Activated CD8-positive, alpha-beta memory T cell treated with anti-CD3 and anti-CD28 coated beads, Interleukin-2, amount 50 U/mL, for 4 hours (primary cell): Measurements from ENCODE around the gene ARHGEF12.
"Not testable (repeated sequence)": the region's sequence is repeated elsewhere in the genome, so short reads cannot be mapped to it uniquely, and the experiment has no call there.

ENCODE experiments used
- DNase-seq: peaks from one replicate; pipeline ENCODE4 v3.0.0-alpha.2; 2020

Gene ARHGEF12

GRCh38 chr11:120501976-120502755 lies 166.0 kb downstream of the ARHGEF12 start:
- DNase-seq = no peak

DNA sequence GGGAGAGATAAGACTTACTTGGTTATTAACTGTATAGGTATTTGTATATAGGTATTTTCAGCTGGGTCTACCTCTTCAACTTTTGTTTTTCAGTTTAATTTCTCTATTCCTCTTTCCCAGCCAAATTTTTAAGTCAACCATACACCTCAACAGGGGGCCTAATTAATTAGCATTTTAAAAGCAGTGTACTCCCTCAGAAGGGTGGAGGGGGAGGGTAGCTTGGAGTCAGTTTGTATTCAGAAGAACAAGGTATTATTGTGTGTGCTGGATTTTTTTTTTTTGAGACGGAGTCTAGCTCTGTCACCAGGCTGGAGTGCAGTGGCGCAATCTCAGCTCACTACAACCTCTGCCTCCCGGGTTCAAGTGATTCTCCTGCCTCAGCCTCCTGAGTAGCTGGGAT lies 167.3 kb downstream of the ARHGEF12 start:
- not testable (repeated sequence) for DNase-seq

GRCh38 chr11:120505801-120506425 lies 169.7 kb downstream of the ARHGEF12 start:
- DNase-seq = no peak

DNA sequence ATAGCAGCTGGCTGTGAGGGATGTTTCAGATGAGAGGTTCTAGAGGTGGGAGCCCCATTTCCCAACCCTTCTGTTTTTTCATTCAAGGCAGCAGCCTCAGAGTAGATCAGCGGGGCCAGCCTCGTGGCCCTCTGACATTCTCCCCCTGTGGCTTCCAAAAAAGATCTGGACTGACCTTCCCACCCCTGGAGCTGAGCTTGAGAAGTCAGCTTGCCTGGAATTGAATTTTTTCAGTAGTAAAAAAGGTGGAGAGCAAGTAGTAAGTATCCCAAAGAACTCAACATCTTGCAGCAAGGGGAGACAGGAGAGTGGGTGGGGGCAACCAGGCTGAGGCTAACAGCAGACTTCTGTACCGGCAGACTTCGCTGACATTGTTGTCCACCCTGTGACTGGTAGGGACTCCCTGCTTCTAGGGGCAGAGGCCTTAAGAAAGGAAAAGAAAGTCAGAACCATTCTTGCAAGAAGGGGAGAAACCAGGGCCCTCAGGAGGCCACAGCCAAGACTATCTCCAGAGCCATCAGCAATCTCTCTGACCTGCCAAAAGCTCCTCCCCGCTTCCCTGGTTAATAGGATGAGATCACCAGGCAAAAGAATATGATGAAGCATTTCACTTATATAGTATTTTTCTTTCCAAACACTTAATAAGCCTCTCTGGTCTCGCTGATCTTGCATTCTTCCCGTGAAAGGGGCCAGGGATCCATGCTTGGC lies 173.3 kb downstream of the ARHGEF12 start:
- no peak for DNase-seq

GRCh38 chr11:120510406-120511115 lies 174.3 kb downstream of the ARHGEF12 start:
- DNase-seq = no peak

- peak; percentile 74 for DNase-seq
Measured at GRCh38 chr11:120511116-120511819, 175.1 kb downstream of the ARHGEF12 start, which contains the start of gene GRIK4. GRIK4 (plus strand) TSS chr11:120511748; CDS start chr11:120660319, 148,571 bp downstream.

GRCh38 chr11:120511820-120512738 lies 175.9 kb downstream of the ARHGEF12 start:
- DNase-seq = no peak

GRCh38 chr11:120512739-120513435 lies 176.7 kb downstream of the ARHGEF12 start:
- DNase-seq = no peak

DNA sequence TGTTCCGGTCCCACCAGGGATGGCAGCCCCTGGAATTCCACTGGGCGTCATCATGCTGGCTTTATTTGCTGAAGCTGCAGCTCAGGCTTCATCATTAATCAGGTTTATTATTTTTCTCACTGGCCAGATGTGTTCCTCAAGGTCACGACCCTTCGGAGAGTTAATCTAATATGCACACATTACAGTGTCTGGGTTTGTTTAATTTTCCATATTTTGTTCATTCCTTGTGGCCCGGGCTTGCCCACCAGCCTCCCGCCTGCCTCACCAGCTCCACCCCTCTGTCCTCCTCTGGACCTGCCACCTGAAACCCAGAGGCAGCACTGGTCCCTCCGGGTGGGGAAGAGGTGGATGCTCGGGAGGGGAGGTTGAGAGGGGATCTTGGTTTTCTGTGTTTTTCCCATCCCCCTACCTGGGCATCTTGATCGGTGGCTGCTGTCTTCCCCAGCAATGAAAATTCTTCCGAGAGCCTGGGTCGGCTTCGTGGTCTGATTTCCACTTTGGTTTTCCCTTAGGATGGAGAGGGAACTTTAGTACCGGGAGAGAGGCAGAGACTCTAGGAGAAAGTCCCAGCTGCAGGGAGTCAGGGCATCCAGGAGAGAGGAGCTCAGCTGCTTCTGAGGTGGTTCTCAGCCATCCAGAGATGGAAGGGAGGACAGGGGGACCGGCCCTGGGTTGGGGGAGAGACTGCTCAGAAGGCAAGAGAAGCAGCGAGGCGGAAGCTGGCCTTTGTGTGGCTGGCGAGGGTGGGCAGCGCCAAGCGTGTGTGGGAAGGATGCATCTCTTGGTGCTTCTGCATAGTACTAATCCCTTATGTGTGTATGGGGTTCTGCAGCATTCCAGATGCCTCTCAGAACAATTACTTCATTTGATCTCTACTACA lies 177.5 kb downstream of the ARHGEF12 start:
- DNase-seq = no peak

DNA sequence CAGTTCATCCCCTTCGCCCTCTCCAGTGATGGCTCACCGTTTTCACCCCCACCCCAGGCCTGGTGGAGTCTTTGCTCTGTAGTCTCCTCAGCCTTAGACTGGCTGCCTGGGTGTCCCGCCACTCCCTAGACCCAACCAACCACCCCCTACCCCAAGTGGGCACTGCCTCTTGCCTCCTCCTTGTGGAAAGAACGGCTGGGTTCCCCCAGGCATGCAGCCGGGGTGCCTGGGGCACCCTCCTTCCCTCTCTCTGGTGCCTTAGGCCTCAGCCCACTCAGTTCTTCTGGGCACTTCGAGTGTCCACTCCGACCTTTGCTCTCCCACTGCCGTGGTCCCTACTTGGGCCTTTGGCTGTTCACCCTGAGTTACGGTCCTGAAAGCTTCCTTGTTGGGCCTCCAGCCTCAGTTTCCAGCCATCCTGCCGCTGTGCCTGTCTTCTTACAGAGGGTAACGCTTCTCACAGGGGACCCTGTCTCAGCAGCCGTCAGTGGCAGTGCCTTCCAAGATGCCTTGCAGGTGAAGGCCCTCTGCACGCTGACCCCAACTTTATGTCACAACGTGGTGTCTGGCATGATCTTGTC lies 178.4 kb downstream of the ARHGEF12 start:
- DNase-seq = no peak

DNA sequence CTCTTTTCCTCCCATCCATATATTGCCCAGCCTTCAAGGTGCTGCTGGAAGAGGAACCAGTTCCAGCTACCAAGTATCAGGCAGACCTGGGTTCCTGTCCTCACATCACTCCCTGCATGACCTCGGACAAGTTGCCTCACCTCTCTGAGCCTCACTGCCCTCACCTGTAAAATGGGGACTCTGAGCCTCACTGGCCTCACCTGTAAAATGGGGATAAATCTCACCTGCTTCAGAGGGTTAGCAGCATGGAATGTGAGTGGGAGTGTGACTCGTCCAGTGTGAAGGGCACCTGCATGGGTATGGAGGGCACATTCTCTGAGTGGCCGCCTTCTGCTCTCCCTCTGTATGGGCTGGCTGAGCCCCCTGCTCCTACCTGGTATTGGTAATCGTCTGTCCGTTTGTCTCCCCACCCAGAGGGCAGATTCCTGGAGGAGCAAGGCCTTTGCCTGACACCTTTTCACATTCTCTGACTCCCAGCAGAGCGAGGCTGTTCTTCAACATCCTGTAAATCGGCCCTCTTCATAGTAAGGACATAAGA lies 179.0 kb downstream of the ARHGEF12 start:
- no peak for DNase-seq

GRCh38 chr11:120516461-120517389 lies 180.5 kb downstream of the ARHGEF12 start:
- DNase-seq = no peak

GRCh38 chr11:120517390-120517761 lies 181.2 kb downstream of the ARHGEF12 start:
- no peak for DNase-seq

DNA sequence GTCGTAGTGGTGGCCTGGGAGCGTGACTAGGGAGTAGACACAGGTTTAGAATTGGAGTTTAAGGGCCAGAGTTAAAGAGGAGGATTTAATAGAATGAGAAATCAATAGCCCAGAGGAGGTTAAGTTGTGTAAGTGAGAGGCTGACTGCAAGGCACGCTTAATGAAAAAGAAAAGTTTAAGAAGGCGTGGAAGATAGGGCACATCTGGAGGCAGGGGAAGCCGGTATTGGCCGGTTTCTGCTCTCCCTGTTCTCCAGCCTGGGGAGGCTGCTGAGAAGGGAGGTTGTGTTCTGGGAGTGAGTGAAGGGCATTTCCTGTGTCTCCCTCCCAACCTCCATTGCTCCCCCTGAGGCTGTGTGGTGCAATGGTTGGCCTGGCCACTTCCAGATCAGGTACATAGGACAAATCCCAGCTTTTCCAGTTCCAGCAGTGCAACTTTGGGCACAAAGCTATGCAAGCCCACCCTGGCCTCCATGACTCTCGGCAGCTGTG lies 181.6 kb downstream of the ARHGEF12 start:
- DNase-seq = no peak

DNA sequence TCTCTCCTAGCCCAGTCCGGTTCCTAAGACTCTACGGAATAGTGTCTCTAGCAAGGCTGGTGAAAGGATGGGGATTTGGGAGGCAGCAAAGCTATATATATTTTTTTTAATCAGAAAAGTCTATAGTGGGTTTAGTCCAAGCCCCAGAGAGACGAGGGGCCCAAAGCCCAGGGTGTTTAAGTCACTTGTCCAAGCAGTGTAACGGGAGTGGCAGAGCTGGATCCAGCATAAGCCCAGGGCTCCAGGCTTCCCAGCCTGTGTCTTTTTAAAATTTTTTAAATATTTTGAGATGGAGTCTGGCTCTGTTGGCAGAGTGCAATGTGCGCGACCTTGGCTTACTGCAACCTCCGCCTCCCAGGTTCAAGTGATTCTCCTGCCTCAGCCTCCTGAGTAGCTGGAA lies 182.1 kb downstream of the ARHGEF12 start:
- DNase-seq = no peak

DNA sequence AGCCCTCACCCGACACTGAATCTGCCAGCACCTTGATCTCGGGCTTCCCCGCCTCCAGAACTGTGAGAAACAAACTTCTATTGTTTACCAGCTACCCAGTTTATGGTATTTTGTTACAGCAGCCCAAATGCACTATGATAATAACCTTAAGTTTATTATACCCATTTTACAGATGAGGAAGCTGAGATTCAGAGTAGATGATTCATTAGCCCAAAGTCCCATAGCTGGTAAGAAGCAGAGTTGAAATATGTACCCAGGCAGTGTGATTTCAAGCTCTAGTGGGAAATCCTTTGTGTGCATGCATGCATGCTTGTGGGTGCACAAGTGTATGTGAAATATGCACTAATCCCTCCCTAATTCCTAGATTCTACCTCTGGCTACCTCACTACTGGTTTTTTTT lies 183.3 kb downstream of the ARHGEF12 start:
- no peak for DNase-seq

DNA sequence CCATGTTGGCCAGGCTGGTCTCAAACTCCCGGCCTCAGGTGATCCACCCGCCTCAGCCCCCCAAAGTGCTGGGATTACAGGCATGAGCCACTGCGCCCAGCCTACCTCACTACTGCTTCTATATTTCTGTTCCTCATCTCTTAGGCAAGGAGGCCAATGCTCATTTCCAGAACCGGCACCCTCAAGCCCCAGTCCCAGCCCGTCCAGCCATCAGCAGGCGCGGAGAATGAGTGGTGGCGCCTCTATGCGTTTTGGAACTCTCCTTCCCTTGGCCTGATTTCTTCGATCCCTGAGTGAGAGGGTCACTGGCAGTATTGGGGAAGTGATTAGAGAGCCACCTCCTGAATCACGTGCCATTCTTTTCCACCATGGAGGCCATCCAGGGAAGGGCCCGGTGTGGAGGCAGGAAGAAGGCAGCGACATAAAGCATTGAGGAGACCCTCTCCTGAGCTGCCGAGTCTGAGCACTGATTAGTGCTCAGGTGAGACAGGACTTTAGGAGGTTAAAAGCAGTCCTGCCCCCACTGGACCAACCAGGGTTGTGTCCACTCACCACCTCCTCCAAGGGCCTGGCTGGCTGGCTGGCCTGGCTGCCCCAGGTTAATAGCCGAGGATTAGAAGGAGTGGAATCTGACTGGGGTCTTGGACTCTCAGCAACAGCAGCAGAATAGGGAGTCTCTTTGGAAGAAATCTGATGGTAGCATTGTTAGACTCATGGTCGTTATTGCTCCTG lies 184.0 kb downstream of the ARHGEF12 start:
- DNase-seq = no peak
